ENCODE results near the gene LPP.

- TF ChIP-seq, protein P1, sequence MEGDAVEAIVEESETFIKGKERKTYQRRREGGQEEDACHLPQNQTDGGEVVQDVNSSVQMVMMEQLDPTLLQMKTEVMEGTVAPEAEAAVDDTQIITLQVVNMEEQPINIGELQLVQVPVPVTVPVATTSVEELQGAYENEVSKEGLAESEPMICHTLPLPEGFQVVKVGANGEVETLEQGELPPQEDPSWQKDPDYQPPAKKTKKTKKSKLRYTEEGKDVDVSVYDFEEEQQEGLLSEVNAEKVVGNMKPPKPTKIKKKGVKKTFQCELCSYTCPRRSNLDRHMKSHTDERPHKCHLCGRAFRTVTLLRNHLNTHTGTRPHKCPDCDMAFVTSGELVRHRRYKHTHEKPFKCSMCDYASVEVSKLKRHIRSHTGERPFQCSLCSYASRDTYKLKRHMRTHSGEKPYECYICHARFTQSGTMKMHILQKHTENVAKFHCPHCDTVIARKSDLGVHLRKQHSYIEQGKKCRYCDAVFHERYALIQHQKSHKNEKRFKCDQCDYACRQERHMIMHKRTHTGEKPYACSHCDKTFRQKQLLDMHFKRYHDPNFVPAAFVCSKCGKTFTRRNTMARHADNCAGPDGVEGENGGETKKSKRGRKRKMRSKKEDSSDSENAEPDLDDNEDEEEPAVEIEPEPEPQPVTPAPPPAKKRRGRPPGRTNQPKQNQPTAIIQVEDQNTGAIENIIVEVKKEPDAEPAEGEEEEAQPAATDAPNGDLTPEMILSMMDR (IDR thresholded peaks at IDR 0.05), result no peak
- TF ChIP-seq POLR2A (IDR thresholded peaks at IDR 0.05), result no peak
These were observed 565.6 kb downstream of the LPP start for GRCh38 chr3:188719545-188719944.

All from right lobe of liver (tissue), 4 donors.